Anterior cingulate cortex (tissue), 58 donors: ENCODE measurements around the gene RFNG.

Source experiments
- DNase-seq, 58 donors: peaks; one replicate each; lab custom pipeline; 2025; lab: John Stamatoyannopoulos, UW

The RFNG gene, protein sequence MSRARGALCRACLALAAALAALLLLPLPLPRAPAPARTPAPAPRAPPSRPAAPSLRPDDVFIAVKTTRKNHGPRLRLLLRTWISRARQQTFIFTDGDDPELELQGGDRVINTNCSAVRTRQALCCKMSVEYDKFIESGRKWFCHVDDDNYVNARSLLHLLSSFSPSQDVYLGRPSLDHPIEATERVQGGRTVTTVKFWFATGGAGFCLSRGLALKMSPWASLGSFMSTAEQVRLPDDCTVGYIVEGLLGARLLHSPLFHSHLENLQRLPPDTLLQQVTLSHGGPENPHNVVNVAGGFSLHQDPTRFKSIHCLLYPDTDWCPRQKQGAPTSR

GRCh38 chr17:82051776-82052637, at the start of gene RFNG, which contains the start of gene GPS1:
Gene RFNG, minus strand, starts transcription at chr17:82051811. Its CDS starts 45 bp downstream, at chr17:82051766.
Gene GPS1, plus strand, starts transcription at chr17:82051898. Its CDS starts 34 bp downstream, at chr17:82051932.
- peak in 54 of 58 donors; percentile 12 to 79 (median 60) for DNase-seq

DNA sequence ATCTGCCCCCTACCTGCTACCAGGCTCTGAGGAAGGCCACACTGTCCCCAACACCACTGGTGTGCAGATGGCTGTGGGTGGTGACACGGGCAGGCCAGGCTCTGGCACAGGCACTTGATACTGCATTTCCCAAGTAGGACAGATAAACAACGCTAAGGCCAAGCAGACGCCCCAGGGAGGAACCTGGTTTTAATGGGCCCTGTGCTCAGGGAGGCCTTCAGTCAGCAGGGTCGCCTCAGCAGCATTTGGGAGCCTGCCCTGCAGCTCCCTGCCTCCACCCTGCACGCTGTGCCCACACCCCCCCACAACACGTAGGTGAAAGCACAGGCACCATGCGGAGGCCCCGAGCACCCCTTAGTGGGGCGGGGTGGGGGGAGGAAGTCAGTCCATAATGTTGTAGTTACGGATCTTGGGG, 49.7 kb upstream of the RFNG start:
- no peak for DNase-seq

- no peak for DNase-seq
These were observed 49.1 kb upstream of the RFNG start for GRCh38 chr17:82100502-82101298.

DNA sequence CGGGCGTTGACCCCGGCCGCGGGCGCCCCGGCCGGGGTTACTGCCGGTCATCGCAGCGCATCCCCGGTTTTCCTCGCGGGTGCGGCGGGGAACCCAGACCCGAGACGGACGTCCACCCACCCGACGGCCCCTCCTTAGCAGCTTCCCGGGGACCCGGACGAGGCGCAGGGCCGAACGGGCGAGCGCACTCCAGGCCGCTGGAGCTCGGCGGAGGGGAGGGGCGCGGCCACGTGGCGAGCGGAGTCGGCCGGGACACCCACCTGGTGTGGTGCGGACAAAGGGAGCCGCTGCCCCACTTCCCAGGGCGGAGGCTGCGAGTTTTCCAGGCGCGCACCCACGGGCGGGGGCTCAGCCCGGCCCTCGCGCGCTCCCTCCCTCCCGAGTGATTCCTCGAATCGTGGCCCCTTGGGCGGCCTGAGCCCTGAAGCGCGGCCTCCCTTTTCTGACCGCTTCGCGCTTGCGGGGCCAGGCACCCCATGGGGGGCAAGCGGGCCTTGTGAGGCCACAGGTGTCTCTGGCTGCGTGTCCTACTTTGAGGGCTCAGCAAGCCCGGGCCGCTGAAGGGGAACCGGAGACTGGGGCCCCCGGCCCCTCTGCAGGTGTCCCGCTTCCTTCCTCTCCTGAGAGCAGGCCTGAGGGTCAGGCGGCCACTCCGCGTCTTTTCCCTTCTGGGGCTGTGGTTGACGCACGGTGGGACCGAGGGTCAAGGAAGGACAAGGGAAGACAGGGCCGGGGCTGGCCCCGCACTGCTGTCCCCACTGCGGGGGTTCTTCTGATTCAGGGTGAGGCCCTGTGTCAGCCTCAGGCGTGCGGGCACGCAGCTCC, 47.5 kb upstream of the RFNG start:
- DNase-seq: peak in 2 of 58 donors; percentile 71 to 83

- peak; percentile 48 to 95 (median 90) for DNase-seq
These were observed 46.7 kb upstream of the RFNG start, which contains the start of gene FASN for GRCh38 chr17:82098169-82098938. Gene FASN, minus strand, starts transcription at chr17:82098236. Its CDS starts 1,791 bp downstream, at chr17:82096445.

DNA sequence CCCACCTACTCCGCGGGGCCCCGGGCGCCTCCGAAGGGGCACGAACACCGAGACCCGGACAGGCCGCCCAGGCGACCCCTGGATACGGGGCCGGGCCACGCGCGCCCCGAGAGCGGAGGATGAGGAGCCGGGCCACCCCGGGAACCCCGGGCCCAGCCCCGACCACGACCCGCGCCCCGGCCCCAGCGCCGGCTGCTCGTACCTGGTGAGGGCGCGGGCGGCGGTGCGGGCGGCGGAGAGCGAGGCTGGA, 46.2 kb upstream of the RFNG start:
- peak in 2 of 58 donors; percentile 39 to 58 for DNase-seq

DNA sequence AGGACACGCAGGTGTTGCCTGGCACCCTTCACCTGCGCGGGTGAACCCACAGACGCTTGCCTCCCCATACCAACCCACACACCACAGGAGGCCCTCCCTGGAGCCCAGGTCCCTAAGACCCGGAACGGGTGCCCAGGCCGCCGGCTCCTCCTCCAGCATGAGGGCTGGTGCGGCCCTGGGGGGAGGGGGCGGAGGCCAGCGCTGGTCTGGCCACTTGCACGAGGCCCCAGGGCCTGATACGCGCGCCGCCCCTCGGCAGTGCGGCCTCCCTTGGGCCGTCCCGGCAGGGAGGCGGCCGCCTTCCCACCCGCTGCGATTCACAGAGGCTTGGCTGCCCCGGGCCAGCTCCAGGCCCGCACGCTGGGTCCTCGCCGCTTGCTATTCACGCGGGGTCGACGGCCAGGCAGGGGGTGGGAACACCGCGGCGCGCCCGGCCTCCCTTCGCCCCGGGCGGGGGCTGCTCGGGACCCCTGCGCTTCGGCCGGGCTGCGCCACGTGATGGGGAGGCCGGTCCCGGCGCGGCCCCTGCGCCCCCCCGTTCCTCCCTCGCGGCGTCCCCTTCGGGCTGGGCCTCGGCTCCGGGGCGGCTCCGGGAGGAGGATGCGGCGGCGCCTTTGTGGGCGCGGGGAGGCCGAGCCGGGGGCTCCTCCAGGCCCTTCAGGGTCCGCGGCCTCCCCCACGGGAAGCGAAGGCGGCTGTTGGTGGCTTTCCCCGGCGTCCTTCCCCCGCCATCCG, 45.7 kb upstream of the RFNG start:
- peak in 4 of 58 donors; percentile 24 to 54 (median 38) for DNase-seq

DNA sequence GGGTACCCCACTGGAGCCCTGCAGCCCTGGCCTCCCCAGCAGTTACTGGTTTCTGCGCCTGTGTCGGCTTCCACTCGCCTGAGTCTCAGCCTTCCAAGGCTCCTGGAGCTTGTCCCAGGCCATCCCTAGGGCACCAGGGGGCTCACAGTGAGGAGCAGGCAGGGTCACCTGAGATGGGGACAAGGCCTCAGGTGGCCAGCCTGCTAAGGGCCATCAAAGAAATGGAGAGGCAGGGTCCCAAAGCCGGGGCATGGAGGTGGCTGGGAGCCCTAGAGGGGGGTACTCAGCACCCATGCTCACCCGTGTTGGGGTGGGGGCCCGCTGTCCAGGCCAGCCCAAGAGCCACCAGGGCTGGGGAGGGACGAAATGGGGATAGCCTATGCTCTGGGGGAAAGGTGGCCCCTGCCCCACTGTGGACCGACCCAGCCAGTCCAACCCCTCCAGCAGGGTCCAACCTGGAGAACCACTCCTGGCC, 45.1 kb upstream of the RFNG start:
- DNase-seq: no peak

DNA sequence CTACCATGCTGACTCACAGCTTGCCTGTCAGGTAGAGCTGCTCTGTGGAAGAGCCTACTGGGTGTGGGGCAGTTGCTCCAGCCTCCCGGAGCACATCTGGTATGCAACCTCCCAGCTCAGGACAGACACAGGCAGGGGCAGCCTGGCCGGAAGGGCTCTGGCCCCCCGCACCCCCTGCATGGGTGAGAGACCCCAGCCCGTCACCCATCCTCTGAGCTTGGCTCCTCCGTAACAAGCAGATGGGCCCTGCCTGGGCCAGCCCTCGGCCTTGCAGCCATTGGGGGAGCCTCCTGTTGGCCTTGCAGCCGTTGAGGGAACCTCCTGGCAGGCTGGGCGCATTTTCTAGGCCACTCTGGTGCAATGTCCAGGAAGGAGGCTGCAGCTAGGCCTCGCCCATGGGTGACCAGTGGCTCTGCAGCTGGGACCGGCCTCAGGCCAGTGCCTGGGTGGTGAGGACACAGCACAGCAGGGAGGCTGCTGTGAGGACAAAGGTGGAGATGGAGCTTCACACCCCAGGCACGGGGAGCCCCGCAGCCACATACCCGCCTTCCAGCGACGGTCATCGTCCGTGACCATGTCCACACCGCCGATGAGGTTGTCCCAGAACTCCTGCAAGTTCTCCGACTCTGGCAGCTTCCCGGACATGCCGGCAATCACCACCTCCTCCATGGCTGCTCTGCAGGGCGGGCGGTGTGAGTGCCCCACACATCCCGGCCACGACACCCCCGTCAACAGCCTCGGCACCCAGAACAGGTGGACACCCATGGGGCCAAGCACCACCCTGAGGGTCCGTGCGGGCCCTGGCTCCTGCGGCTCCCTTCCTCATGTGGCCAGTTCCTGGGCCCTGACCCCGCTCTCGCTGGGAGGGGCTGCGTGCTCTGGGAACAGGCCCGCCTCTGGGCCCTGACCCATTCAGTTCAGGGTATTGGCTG, 44.4 kb upstream of the RFNG start:
- no peak for DNase-seq

DNA sequence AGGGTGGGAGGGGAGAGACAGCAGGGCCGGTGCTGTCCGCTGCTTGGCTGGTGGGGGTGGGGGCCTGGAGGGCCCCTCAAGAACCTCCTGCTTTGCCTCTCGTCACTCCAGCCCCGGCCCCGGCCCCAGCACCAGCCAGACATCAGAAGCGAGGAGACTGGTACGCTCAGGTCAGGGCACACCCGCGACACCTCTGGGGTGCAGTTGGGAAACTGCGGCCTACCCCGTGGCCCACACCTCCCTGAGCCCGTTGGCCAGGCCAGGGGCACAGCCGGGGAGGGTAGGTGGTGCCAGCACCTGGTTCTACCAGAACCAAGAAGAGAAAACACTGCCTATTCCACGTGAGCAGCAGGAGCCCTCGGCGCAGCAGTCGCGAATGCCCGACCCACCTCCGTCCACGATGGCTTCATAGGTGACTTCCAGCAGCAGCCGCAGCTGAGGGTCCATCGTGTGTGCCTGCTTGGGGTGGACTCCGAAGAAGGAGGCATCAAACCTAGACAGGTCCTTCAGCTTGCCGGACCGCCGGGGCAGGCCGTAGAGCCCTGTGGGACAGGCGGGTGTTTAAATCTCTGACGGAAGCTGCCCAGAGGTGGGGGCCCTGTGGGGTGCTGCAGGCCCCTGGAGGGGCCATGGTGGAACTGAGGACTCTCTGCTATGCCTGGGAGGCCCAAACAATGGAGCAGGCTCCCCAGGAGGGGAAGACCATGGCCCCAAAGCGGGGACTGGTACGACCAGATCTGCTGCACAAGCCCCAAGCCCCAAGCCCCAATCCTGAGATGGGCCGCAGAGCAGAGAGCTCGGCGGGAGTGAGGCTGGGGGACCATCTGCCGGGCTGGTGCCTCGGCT, 43.5 kb upstream of the RFNG start:
- no peak for DNase-seq

GRCh38 chr17:82092995-82093751, 41.6 kb upstream of the RFNG start:
- DNase-seq: no peak

DNA sequence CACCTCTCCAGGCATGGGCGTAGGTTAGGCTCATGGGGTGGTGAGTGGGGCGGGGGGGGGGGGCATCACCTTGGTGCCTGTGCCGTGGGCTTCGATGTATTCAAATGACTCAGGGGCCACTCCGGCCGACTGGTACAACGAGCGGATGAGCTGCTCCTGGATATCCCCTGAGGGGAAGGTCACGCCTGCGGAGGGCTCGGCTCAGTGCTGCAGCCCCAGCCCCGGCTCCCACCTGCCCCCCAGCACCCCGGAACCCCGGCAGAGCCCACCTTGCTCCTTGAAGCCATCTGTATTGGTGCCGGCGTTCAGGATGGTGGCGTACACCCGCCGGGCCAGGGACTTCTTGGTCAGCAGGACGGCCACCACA, 41.0 kb upstream of the RFNG start:
- no peak for DNase-seq

GRCh38 chr17:82092094-82092586, 40.5 kb upstream of the RFNG start:
- DNase-seq: no peak

DNA sequence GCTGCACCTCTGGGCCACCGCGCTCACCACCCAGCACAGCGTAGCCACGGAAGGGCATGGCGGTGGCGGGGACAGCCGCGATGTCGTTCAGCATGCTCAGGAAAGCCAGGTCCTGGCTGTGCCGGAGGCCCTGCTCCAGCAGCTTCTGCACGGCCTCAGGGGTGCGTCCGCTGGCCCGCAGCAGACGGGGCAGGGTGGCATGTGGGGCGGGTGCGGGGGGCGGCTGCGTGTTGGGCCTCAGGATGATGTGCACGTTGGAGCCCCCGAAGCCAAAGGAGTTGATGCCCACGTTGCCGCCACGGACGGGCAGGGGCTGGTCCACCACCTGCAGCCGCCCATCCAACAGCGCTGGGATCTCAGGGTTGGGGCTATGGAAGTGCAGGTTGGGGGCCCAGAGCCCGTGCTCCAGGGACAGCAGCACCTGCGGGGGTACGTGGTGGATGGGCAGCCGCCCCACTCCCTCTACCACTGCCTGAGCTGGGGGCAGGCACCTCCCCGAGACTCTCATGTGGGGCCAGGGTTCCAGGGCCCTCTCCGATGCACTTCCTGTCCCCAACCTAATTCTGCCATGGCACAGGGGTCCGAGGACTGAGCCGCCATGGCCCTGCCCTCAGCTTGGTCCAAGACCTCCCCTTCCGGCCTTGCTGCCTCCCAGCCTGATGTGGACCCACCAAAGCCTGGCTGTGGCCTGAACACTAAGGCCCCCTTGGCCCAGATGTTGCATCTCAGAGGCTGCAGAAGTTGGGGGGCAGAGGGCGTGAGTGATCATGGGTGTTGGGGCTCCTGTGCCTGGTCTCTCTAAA, 39.9 kb upstream of the RFNG start:
- no peak for DNase-seq
